GM21360 (cell line): ENCODE data around the gene OS9.

ENCODE experiments used
- ATAC-seq: cut with Tn5 transposase; IDR thresholded peaks from one replicate; pipeline ENCODE4 v1.9.1; 2021; ENCODE audit warnings: mild to moderate bottlenecking, moderate library complexity; ENCODE audit not compliant: unreplicated experiment

Gene OS9

GRCh38 chr12:57765003-57765697 lies 71.2 kb downstream of the OS9 start:
- peak; percentile 55 for ATAC-seq

- ATAC-seq = no peak
Observed at GRCh38 chr12:57765698-57766463, 71.9 kb downstream of the OS9 start.

- no peak for ATAC-seq
Observed at GRCh38 chr12:57766464-57767304, 72.8 kb downstream of the OS9 start, which contains the start of gene CYP27B1. TSS of gene CYP27B1 (minus strand) at chr12:57767078. CDS start at chr12:57767041, 37 bp downstream.

GRCh38 chr12:57767305-57767698 lies 73.4 kb downstream of the OS9 start:
- no peak for ATAC-seq

GRCh38 chr12:57767876-57768275 lies 73.9 kb downstream of the OS9 start:
- no peak for ATAC-seq

- ATAC-seq = no peak
Observed at GRCh38 chr12:57769594-57769993, 75.7 kb downstream of the OS9 start.

GRCh38 chr12:57770734-57771133 lies 76.8 kb downstream of the OS9 start:
- ATAC-seq = no peak
